Lung (tissue), 12 donors: ENCODE results near the gene PDE3B. TPM values are rescaled to one million over a fixed set of nuclear protein-coding genes. Genes with fewer than 3 reads are reported as not detected.

Experiments used
- ATAC-seq: fragments of 200-7000 bp; cut with Tn5 transposase; one replicate; pipeline ENCODE4 v1.9.1; 2020; ENCODE audit warnings: moderate number of reproducible peaks; ENCODE audit not compliant: insufficient read depth, low FRiP score
- DNase-seq, 3 donors: peaks; one replicate each; pipeline ENCODE4 v3.0.0-alpha.2; 2013 to 2017
- H3K27ac ChIP-seq, 2 donors: one replicate each; pipeline ENCODE4 v1.5.1; 2013; ENCODE audit warnings: mild to moderate bottlenecking in 2 of 2, moderate library complexity in 2 of 2, control low read depth in 1 of 2, inconsistent platforms in 1 of 2, low read depth in 1 of 2, low read length in 1 of 2
- H3K27me3 ChIP-seq, 3 donors: one replicate each; pipeline ENCODE4 v1.5.1; 2013; ENCODE audit warnings: low read length in 2 of 3; ENCODE audit not compliant: control insufficient read depth in 3 of 3, insufficient read depth in 3 of 3
- H3K36me3 ChIP-seq, 4 donors: one replicate each; pipeline ENCODE4 v1.5.1; 2013; ENCODE audit warnings: low read length in 4 of 4, mild to moderate bottlenecking in 1 of 4, moderate library complexity in 1 of 4; ENCODE audit not compliant: control insufficient read depth in 4 of 4, insufficient read depth in 4 of 4
- H3K4me1 ChIP-seq, 5 donors: one replicate each; pipeline ENCODE4 v1.5.1; 2013; ENCODE audit warnings: low read length in 5 of 5, mild to moderate bottlenecking in 2 of 5, moderate library complexity in 1 of 5; ENCODE audit not compliant: control insufficient read depth in 5 of 5, insufficient read depth in 5 of 5
- H3K4me3 ChIP-seq: one replicate; pipeline ENCODE4 v1.5.1; 2013; ENCODE audit warnings: mild to moderate bottlenecking, control low read depth, moderate library complexity
- H3K9ac ChIP-seq, 2 donors: one replicate each; pipeline ENCODE4 v1.5.1; 2013; ENCODE audit warnings: low read length in 2 of 2, control low read depth in 1 of 2; ENCODE audit not compliant: insufficient read depth in 1 of 2
- H3K9me3 ChIP-seq, 4 donors: one replicate each; pipeline ENCODE4 v1.5.1; 2013; ENCODE audit warnings: low read length in 3 of 4, mild to moderate bottlenecking in 1 of 4, moderate library complexity in 1 of 4; ENCODE audit not compliant: control insufficient read depth in 4 of 4, insufficient read depth in 3 of 4
- CTCF ChIP-seq: IDR thresholded peaks from 2 replicates; pipeline ENCODE4 v1.5.1; 2012; ENCODE audit warnings: mild to moderate bottlenecking; ENCODE audit errors: control extremely low read depth, extremely low read depth
- WGBS, 2 donors: extraction: QIAGEN DNeasy Blood & Tissue Kit; methylation state at CpG; one replicate each; pipeline ENCODE4 v1.1.7; 2013; 5-methylcytosine and 5-hydroxymethylcytosine counted together
- polyA plus RNA-seq, 2 donors: library from polyadenylated mRNA; stranded (reverse); fragments of 200-250 nt; gene quantifications; one replicate each; pipeline ENCODE4 v1.2.1, GENCODE V29; 2013
- total RNA-seq, 2 donors: library from RNA; depleted of rRNA in 1 of 2; stranded (reverse); fragments of >200 nt in 1 of 2; gene quantifications; one replicate each; pipeline ENCODE4 v1.2.1, GENCODE V29; 2014 to 2021
- donor health status: control.
- donor health status: control.
- donor health status: Bipolar disorder and iron deficiency.
- donor health status: healthy.
- donor health status: DM: yes; HTN: yes; CAD: no.

PDE3B gene
- total and polyA plus RNA-seq, 4 donors: 3.3 to 79.2 (median 11.5) TPM

DNA sequence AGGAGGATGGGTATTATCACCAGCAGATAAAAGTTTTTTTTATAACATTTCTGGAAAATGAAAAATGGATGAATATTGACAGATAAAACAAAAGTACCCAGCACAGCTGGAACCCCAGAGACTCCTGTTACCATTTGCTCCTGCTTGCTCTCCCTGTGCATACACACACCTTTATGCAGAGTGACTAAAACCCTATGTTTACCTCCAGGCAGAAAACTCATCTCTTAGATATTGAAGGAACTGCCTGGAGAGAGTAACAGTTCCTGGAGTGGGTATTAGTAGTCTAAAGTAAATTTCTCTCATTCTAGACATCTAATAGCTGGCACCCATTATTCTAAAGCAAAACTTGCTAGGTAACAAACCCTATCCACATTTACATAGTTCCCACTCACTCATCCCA lies 210.5 kb downstream of the PDE3B start:
- Histone ChIP-seq H3K27ac (no peak overlapping the region), H3K9me3 (no peaks in the 10 kb centered on the region), H3K9ac (no peak overlapping the region), H3K27me3 (no peaks in the 10 kb centered on the region), H3K36me3 (no peaks in the 10 kb centered on the region), H3K4me3 (no peak overlapping the region), H3K4me1 (no peaks in the 10 kb centered on the region)
- no peak for DNase-seq
- ATAC-seq: no peak
- TF ChIP-seq CTCF: no peak

DNA sequence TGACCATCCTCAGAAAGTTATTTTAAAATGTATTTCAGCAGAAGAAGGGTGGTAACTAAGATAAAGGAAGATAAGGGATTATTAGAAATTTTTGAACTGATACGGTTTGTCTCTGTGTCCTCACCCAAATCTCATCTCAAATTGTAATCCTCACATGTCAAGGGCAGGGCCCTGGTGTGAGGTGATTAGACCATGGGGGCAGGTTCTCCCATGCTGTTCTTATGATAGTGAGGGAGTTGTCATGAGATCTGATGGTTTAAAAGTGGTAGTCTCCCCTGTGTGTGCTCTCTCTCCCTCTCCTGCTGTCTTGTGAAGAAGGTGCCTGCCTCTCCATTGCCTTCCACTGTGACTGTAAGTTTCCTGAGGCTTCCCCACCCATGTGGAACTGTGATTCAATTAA lies 212.3 kb downstream of the PDE3B start:
- Histone ChIP-seq H3K4me1 (peaks cover 0 to 3% (median 0%) of the 10 kb centered on the region in 5 donors), H3K27me3 (no peaks in the 10 kb centered on the region), H3K36me3 (peaks cover 0 to 4% (median 0%) of the 10 kb centered on the region in 4 donors), H3K4me3 (no peak overlapping the region), H3K9me3 (no peaks in the 10 kb centered on the region), H3K27ac (no peak overlapping the region), H3K9ac (no peak overlapping the region)
- ATAC-seq (no peak), DNase-seq (no peak)
- WGBS, 2 donors: 91 to 98% methylated on average over 1 of the region's 1 CpG
- no peak for TF ChIP-seq CTCF

DNA sequence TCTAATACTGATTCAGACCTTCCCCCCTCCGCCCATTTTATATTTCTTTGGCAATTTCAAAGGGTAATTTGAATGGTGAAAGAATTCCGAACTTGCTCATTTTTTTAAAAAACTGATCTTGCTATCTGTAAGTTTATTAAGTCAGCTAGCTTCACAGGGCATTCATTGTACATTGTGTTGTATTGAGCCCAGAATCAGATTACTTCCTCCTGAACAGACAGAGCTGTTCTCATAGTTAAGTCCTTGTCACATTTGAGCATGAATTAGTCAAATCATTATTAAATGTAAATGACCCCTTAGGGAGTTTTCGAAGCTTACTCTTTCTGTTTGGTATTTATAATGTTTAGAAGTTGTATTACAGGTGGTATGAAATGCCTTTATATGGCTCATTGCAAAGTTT lies 214.0 kb downstream of the PDE3B start:
- WGBS, 2 donors: 94 to 98% methylated on average over 3 of the region's 3 CpGs
- Histone ChIP-seq H3K9ac (no peak overlapping the region), H3K27me3 (no peaks in the 10 kb centered on the region), H3K4me1 (peaks cover 0 to 3% (median 0%) of the 10 kb centered on the region in 5 donors), H3K36me3 (peaks cover 0 to 4% (median 1%) of the 10 kb centered on the region in 4 donors), H3K9me3 (no peaks in the 10 kb centered on the region), H3K27ac (no peak overlapping the region), H3K4me3 (no peak overlapping the region)
- no peak for TF ChIP-seq CTCF
- DNase-seq (no peak), ATAC-seq (no peak)

DNA sequence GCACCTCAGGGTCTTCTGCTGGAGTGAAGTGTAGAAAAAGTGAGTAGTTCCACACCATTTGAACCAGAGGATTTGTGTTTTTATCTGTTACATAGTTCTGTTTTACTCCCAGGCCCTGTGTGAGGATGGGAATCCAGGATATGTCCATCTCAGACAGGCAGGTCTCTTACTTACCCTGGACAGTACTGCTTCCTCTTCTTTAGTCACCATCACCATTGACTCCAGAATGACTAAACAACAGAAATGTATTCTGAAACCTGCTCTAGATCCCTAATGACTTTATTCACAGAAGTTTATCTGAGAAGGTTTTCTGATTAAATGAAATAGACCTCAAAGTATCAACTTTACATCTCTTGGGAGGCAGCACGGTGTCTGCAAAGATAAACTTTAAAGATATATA lies 214.8 kb downstream of the PDE3B start:
- Histone ChIP-seq H3K27ac (no peak overlapping the region), H3K4me3 (no peak overlapping the region), H3K4me1 (peaks cover 0 to 3% (median 0%) of the 10 kb centered on the region in 5 donors), H3K27me3 (no peaks in the 10 kb centered on the region), H3K9ac (no peak overlapping the region), H3K36me3 (peaks cover 0 to 4% (median 3%) of the 10 kb centered on the region in 4 donors), H3K9me3 (no peaks in the 10 kb centered on the region)
- ATAC-seq (no peak), DNase-seq (no peak)
- 82 to 93% methylated on average over 1 of the region's 1 CpG for WGBS, 2 donors
- TF ChIP-seq CTCF: no peak
